Stomach (tissue), 9 donors: ENCODE results near the gene SMTNL2. TPM values are rescaled to one million over a fixed set of nuclear protein-coding genes. Genes with fewer than 3 reads are reported as not detected.

Experiments
- DNase-seq, 2 donors: peaks; one replicate each; pipeline versions ENCODE4 v3.0.0 to v3.0.0-alpha.2; 2013 to 2019
- H3K27ac ChIP-seq, 5 donors: fragments of 200-600 bp in 4 of 5; sonication (generic) in 4 of 5; one replicate each; pipeline ENCODE4 v1.5.1; 2013 to 2019; ENCODE audit warnings: mild to moderate bottlenecking in 1 of 5, moderate library complexity in 1 of 5
- H3K27me3 ChIP-seq, 3 donors: fragments of 200-600 bp; sonication (generic); one replicate each; pipeline ENCODE4 v1.5.1; 2017 to 2019; ENCODE audit warnings: mixed run types in 1 of 3
- H3K36me3 ChIP-seq, 4 donors: fragments of 200-600 bp; sonication (generic); 1 replicate in 3 of 4; 2 replicates in 1 of 4; pipeline ENCODE4 v1.5.1; 2016 to 2019
- H3K4me1 ChIP-seq, 4 donors: fragments of 200-600 bp; sonication (generic); one replicate each; pipeline ENCODE4 v1.5.1; 2016 to 2019
- H3K4me3 ChIP-seq, 4 donors: fragments of 200-600 bp; sonication (generic) in 3 of 4; one replicate each; pipeline ENCODE4 v1.5.1; 2016 to 2019; ENCODE audit warnings: mild to moderate bottlenecking in 1 of 4
- H3K9me3 ChIP-seq, 4 donors: fragments of 200-600 bp; sonication (generic); one replicate each; pipeline ENCODE4 v1.5.1; 2016 to 2019
- EP300 ChIP-seq: sonication (generic); formaldehyde crosslinking; IDR thresholded peaks from one replicate; pipeline ENCODE4 v1.6.1; 2017; ENCODE audit warnings: antibody characterized with exemption
- POLR2A ChIP-seq, 4 donors: fragments of 450-650 bp; IDR thresholded peaks; one replicate each; pipeline ENCODE4 v1.6.1; 2016; ENCODE audit warnings: antibody characterized with exemption in 4 of 4, control low read depth in 2 of 4, mild to moderate bottlenecking in 1 of 4, moderate library complexity in 1 of 4
- POLR2AphosphoS5 ChIP-seq, 3 donors: sonication (generic); formaldehyde crosslinking; IDR thresholded peaks; one replicate each; pipeline ENCODE4 v1.6.1; 2016; ENCODE audit warnings: antibody characterized with exemption in 3 of 3
- WGBS, 5 donors: extraction: QIAGEN DNeasy Blood & Tissue Kit in 3 of 5; methylation state at CpG; one replicate each; pipeline versions ENCODE4 v1.1.5 to v1.1.7; 2013 to 2018; 5-methylcytosine and 5-hydroxymethylcytosine counted together
- intact Hi-C: fragments of 100-400 bp; cut with DNase I; formaldehyde crosslinking; loops from one replicate; pipeline ENCODE4 v1.15.1; 2023; ENCODE audit warnings: low total_unique reads
- polyA plus RNA-seq, 3 donors: library from polyadenylated mRNA; stranded (reverse); fragments of 200-250 nt; gene quantifications; one replicate each; pipeline ENCODE4 v1.2.3, GENCODE V29; 2013
- total RNA-seq, 5 donors: library from RNA; depleted of rRNA; stranded (reverse); fragments of >200 nt; gene quantifications; one replicate each; pipeline versions ENCODE4 v1.1.0 to v1.2.3, GENCODE V29; 2014 to 2016
- TF ChIP-seq, protein P1 (sequence below), 7 experiments: fragments of 450-650 bp in 4 of 7; fragments of 200-600 bp in 3 of 7; sonication (generic) in 3 of 7; IDR thresholded peaks; one replicate each; pipeline ENCODE4 v1.5.1; 2016 to 2019; ENCODE audit warnings: antibody characterized with exemption in 7 of 7, control low read depth in 2 of 7, mild to moderate bottlenecking in 1 of 7
- donor health status: healthy with polysubstance abuse.
- donor health status: Bipolar disorder and iron deficiency.
- donor health status: healthy.

The SMTNL2 gene
- total and polyA plus RNA-seq, 8 donors, result 0.50 to 1.9 (median 1.5) TPM; not detected in 4

GRCh38 chr17:4607261-4607741 lies 23.0 kb downstream of the SMTNL2 start:
- H3K4me3 ChIP-seq, result no peak overlapping the region
- 56 to 66% (median 61%) methylated on average over 19 to 25 of the region's 25 CpGs for WGBS, 5 donors
- H3K27me3 ChIP-seq, result no peaks in the 10 kb centered on the region
- TF ChIP-seq POLR2AphosphoS5 (IDR thresholded peaks at IDR 0.05) (no peak), POLR2A (IDR thresholded peaks at IDR 0.05) (no peak), EP300 (no peak)
- TF ChIP-seq, protein P1, sequence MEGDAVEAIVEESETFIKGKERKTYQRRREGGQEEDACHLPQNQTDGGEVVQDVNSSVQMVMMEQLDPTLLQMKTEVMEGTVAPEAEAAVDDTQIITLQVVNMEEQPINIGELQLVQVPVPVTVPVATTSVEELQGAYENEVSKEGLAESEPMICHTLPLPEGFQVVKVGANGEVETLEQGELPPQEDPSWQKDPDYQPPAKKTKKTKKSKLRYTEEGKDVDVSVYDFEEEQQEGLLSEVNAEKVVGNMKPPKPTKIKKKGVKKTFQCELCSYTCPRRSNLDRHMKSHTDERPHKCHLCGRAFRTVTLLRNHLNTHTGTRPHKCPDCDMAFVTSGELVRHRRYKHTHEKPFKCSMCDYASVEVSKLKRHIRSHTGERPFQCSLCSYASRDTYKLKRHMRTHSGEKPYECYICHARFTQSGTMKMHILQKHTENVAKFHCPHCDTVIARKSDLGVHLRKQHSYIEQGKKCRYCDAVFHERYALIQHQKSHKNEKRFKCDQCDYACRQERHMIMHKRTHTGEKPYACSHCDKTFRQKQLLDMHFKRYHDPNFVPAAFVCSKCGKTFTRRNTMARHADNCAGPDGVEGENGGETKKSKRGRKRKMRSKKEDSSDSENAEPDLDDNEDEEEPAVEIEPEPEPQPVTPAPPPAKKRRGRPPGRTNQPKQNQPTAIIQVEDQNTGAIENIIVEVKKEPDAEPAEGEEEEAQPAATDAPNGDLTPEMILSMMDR (IDR thresholded peaks at IDR 0.05), result no peak
- DNase-seq, result peak in 1 of 2 donors; percentile 76
- peak overlapping the region; percentile 50 to 75 (median 61) for H3K27ac ChIP-seq
- intact Hi-C loops, result no loop called here
- peaks cover 17 to 55% (median 25%) of the 10 kb centered on the region in 4 donors for H3K4me1 ChIP-seq
- no peaks in the 10 kb centered on the region for H3K36me3 ChIP-seq
- no peaks in the 10 kb centered on the region for H3K9me3 ChIP-seq

DNA sequence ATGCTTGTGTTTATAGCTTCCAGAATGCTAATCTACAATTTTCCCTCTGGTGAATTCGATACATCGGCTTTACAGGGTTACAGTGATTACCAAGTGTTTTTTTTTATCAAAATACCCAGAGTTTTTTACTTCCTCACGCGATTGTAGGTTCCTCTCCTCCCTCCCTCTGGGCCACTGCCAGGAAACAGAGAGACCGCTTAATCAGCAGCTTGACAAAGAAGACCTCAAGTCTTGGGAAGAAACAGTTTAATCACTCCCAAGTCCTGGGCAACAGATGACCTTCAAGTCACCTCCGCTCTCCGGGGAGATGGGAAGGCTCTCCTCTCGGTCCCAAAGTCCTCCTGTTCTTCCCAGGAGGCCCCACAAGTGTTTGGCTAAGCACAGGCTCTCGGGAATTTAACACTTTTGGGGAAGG lies 23.5 kb downstream of the SMTNL2 start:
- H3K4me3 ChIP-seq, result no peak overlapping the region
- no peaks in the 10 kb centered on the region for H3K27me3 ChIP-seq
- TF ChIP-seq POLR2A (IDR thresholded peaks at IDR 0.05) (no peak), POLR2AphosphoS5 (IDR thresholded peaks at IDR 0.05) (no peak), EP300 (no peak)
- TF ChIP-seq, protein P1 (IDR thresholded peaks at IDR 0.05), result no peak
- intact Hi-C loops, result no loop called here
- peak; percentile 68 to 89 for DNase-seq
- 1 to 10% (median 5%) methylated on average over 9 of the region's 9 CpGs for WGBS, 5 donors
- H3K27ac ChIP-seq, result peak overlapping the region in 4 of 5 donors; percentile 50 to 75 (median 64)
- H3K4me1 ChIP-seq, result peaks cover 17 to 55% (median 25%) of the 10 kb centered on the region in 4 donors
- no peaks in the 10 kb centered on the region for H3K9me3 ChIP-seq
- H3K36me3 ChIP-seq, result no peaks in the 10 kb centered on the region

DNA sequence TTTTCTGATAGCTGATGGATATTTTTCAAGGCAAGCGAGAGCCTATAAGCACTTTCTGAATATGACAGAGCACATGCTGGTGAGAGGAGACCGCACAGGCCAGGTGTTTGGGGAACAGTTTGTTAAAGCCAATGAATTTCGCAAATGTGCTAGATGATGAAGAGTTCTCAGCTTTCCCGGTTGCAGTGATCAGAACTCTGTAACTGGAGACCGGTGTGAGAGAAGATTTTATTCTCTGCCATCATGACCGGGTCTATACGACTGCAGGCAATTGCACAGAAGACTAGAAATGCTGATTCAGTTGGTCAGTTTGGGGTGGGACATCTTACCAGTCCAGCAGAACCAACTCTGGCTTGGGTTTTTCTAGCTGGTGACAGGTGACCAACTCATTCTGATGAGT lies 25.4 kb downstream of the SMTNL2 start:
- WGBS, 5 donors, result 47 to 77% (median 61%) methylated on average over 7 of the region's 7 CpGs
- intact Hi-C loops, result no loop called here
- peak overlapping the region in 2 of 5 donors; percentile 38 to 47 for H3K27ac ChIP-seq
- H3K4me3 ChIP-seq, result no peak overlapping the region
- H3K9me3 ChIP-seq, result no peaks in the 10 kb centered on the region
- no peaks in the 10 kb centered on the region for H3K36me3 ChIP-seq
- no peak for TF ChIP-seq POLR2AphosphoS5 (IDR thresholded peaks at IDR 0.05)
- TF ChIP-seq, protein P1 (IDR thresholded peaks at IDR 0.05), result no peak
- TF ChIP-seq POLR2A (IDR thresholded peaks at IDR 0.05), result no peak
- no peak for TF ChIP-seq EP300
- no peak for DNase-seq
- H3K27me3 ChIP-seq, result no peaks in the 10 kb centered on the region
- peaks cover 17 to 47% (median 20%) of the 10 kb centered on the region in 4 donors for H3K4me1 ChIP-seq

- Histone ChIP-seq H3K36me3 (no peaks in the 10 kb centered on the region), H3K27me3 (no peaks in the 10 kb centered on the region), H3K9me3 (no peaks in the 10 kb centered on the region), H3K4me1 (peaks cover 17 to 46% (median 20%) of the 10 kb centered on the region in 4 donors), H3K27ac (peak overlapping the region in 4 of 5 donors; percentile 17 to 52 (median 42)), H3K4me3 (no peak overlapping the region)
- peak; percentile 54 to 66 for DNase-seq
- TF ChIP-seq POLR2AphosphoS5 (IDR thresholded peaks at IDR 0.05) (no peak), POLR2A (IDR thresholded peaks at IDR 0.05) (no peak), EP300 (no peak)
- TF ChIP-seq, protein P1 (IDR thresholded peaks at IDR 0.05), result no peak
- WGBS, 5 donors, result 35 to 61% (median 45%) methylated on average over 5 of the region's 5 CpGs
- intact Hi-C loops, result no loop called here
Measured at GRCh38 chr17:4610162-4610561, 25.8 kb downstream of the SMTNL2 start.
